ENCODE data around the gene POLR3E. TPM values are rescaled to one million over a fixed set of nuclear protein-coding genes. Genes with fewer than 3 reads are reported as not detected.

The POLR3E gene
- total and polyA plus RNA-seq, 2 donors (not counting 1 experiment from before 2014, with no cell fraction given) = 97.1 to 98.4 TPM

- Mint-ChIP-seq H3K27ac (no peak overlapping the region), H3K27me3 (no peaks in the 10 kb centered on the region), H3K4me3 (no peak overlapping the region), H3K9me3 (ENCODE audit: insufficient read depth) (no peaks in the 10 kb centered on the region), H3K4me1 (no peaks in the 10 kb centered on the region)
- ChIA-PET CTCF (no interaction called here), POLR2A (no interaction called here)
- ATAC-seq (ENCODE audit: low read depth) = no peak
- Histone ChIP-seq H3K9me3 (ENCODE audit: control extremely low read depth in 1 of 3, control insufficient read depth in 2 of 3, insufficient read depth in 1 of 3, low read length in 2 of 3) (no peaks in the 10 kb centered on the region), H2AFZ (ENCODE audit: insufficient read depth, low read depth, low read length, poor library complexity, severe bottlenecking) (no peak overlapping the region), H3K4me2 (replicated peaks; ENCODE audit: low read depth, low read length, poor library complexity, severe bottlenecking) (no peak overlapping the region), H3K4me3 (ENCODE audit: control extremely low read depth in 1 of 5, extremely low read depth in 1 of 5, insufficient read depth in 1 of 5, low read depth in 2 of 5, low read length in 4 of 5) (no peak overlapping the region), H3K4me1 (ENCODE audit: control insufficient read depth in 2 of 2, insufficient read depth in 2 of 2, low read length in 2 of 2) (no peaks in the 10 kb centered on the region), H3K27me3 (replicated peaks in 1 of 4; ENCODE audit: control extremely low read depth in 1 of 4, control insufficient read depth in 3 of 4, insufficient read depth in 4 of 4, low read length in 3 of 4) (no peaks in the 10 kb centered on the region), H3K36me3 (replicated peaks in 1 of 2; ENCODE audit: control extremely low read depth in 1 of 2, control insufficient read depth in 1 of 2, extremely low read depth in 1 of 2, insufficient read depth in 2 of 2, low read length in 1 of 2) (peaks cover 5 to 73% of the 10 kb centered on the region in 2 experiments), H3K9ac (ENCODE audit: low read length) (no peak overlapping the region), H3K27ac (ENCODE audit: low read length in 2 of 2) (no peak overlapping the region), H3K79me2 (ENCODE audit: control insufficient read depth, insufficient read depth, low read length) (peaks cover 3% of the 10 kb centered on the region), H4K20me1 (ENCODE audit: control insufficient read depth, insufficient read depth, low read length, poor library complexity, severe bottlenecking) (no peaks in the 10 kb centered on the region)
- intact Hi-C loops (cut with micrococcal nuclease) = no loop called here
- WGBS (ENCODE audit: insufficient coverage) = 98% methylated on average over 35 of the region's 37 CpGs
- TF ChIP-seq, protein P1, sequence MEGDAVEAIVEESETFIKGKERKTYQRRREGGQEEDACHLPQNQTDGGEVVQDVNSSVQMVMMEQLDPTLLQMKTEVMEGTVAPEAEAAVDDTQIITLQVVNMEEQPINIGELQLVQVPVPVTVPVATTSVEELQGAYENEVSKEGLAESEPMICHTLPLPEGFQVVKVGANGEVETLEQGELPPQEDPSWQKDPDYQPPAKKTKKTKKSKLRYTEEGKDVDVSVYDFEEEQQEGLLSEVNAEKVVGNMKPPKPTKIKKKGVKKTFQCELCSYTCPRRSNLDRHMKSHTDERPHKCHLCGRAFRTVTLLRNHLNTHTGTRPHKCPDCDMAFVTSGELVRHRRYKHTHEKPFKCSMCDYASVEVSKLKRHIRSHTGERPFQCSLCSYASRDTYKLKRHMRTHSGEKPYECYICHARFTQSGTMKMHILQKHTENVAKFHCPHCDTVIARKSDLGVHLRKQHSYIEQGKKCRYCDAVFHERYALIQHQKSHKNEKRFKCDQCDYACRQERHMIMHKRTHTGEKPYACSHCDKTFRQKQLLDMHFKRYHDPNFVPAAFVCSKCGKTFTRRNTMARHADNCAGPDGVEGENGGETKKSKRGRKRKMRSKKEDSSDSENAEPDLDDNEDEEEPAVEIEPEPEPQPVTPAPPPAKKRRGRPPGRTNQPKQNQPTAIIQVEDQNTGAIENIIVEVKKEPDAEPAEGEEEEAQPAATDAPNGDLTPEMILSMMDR (IDR thresholded peaks at IDR 0.05) = no peak
- TF ChIP-seq EZH2 (IDR thresholded peaks at IDR 0.05; ENCODE audit: borderline replicate concordance, insufficient read depth, low read depth, low read length, poor library complexity, severe bottlenecking) = no peak
- DNase-seq = no peak
These were observed 17.7 kb downstream of the POLR3E start for GRCh38 chr16:22314661-22315626.

GRCh38 chr16:22315979-22316378, 18.8 kb downstream of the POLR3E start:
- Histone ChIP-seq H3K9ac (ENCODE audit: low read length) (no peak overlapping the region), H4K20me1 (ENCODE audit: control insufficient read depth, insufficient read depth, low read length, poor library complexity, severe bottlenecking) (peaks cover 7% of the 10 kb centered on the region), H2AFZ (ENCODE audit: insufficient read depth, low read depth, low read length, poor library complexity, severe bottlenecking) (no peak overlapping the region), H3K4me3 (ENCODE audit: control extremely low read depth in 1 of 5, extremely low read depth in 1 of 5, insufficient read depth in 1 of 5, low read depth in 2 of 5, low read length in 4 of 5) (no peak overlapping the region), H3K36me3 (replicated peaks in 1 of 2; ENCODE audit: control extremely low read depth in 1 of 2, control insufficient read depth in 1 of 2, extremely low read depth in 1 of 2, insufficient read depth in 2 of 2, low read length in 1 of 2) (peaks cover 3 to 76% of the 10 kb centered on the region in 2 experiments), H3K79me2 (ENCODE audit: control insufficient read depth, insufficient read depth, low read length) (peaks cover 3% of the 10 kb centered on the region), H3K4me1 (ENCODE audit: control insufficient read depth in 2 of 2, insufficient read depth in 2 of 2, low read length in 2 of 2) (no peaks in the 10 kb centered on the region), H3K9me3 (ENCODE audit: control extremely low read depth in 1 of 3, control insufficient read depth in 2 of 3, insufficient read depth in 1 of 3, low read length in 2 of 3) (no peaks in the 10 kb centered on the region), H3K4me2 (replicated peaks; ENCODE audit: low read depth, low read length, poor library complexity, severe bottlenecking) (no peak overlapping the region), H3K27me3 (replicated peaks in 1 of 4; ENCODE audit: control extremely low read depth in 1 of 4, control insufficient read depth in 3 of 4, insufficient read depth in 4 of 4, low read length in 3 of 4) (no peaks in the 10 kb centered on the region), H3K27ac (ENCODE audit: low read length in 2 of 2) (no peak overlapping the region)
- TF ChIP-seq, protein P1 (IDR thresholded peaks at IDR 0.05) = no peak
- TF ChIP-seq EZH2 (IDR thresholded peaks at IDR 0.05; ENCODE audit: borderline replicate concordance, insufficient read depth, low read depth, low read length, poor library complexity, severe bottlenecking) = no peak
- DNase-seq (no peak), ATAC-seq (ENCODE audit: low read depth) (no peak)
- H3K9me3 Mint-ChIP-seq (ENCODE audit: insufficient read depth) = no peaks in the 10 kb centered on the region
- no peaks in the 10 kb centered on the region for H3K4me1 Mint-ChIP-seq
- H3K27me3 Mint-ChIP-seq = no peaks in the 10 kb centered on the region
- CTCF ChIA-PET = no interaction called here
- no peak overlapping the region for H3K4me3 Mint-ChIP-seq
- 100% methylated on average over 1 of the region's 1 CpG for WGBS (ENCODE audit: insufficient coverage)
- intact Hi-C loops (cut with micrococcal nuclease) = no loop called here
- H3K27ac Mint-ChIP-seq = no peak overlapping the region
- POLR2A ChIA-PET = no interaction called here

Measured in B cell (primary cell).